ENCODE data around the gene PAX5.
"Not testable (repeated sequence)": the region's sequence is repeated elsewhere in the genome, so short reads cannot be mapped to it uniquely, and the experiment has no call there.

Gene PAX5

DNA sequence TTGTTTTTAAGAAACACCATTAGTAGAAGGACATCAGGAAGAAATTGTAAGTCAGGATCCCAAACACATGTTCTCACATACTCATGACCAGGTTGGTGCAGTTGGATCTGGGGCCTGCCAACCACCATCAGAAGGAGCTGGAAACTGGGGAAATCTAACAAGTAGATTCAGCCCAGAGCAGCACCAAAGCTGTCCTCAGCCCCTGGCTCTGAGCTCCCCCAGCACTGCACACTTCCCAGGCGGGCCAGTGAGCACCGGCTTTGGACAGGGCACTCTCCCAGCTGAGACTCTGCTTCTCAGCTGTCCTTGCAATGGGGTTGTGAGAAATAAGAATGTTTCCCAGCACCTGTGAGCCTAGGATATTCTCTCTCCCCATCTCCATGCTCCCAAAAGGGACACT is 162.5 kb downstream of the PAX5 start:
- no peak for FAIRE-seq

DNA sequence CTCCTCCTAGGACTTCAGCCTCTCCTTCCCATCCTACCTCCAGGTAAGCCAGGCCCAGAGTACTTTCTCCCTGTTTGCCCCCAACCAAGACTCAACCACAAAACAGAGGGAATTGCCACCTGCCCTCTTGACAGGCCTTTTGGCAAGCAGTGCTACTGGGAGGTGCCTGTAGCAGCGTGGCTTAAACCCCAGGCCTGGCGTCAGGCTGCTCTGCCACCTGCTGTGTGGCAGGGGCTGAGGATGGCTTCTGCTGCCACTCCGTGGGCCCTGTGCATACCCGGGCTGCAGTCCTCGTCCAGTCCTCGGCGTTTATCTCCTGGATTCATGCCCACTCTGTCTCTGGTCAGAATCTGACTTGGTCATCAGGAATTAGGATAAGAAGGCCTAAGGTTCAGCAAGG is 163.1 kb downstream of the PAX5 start:
- no peak for FAIRE-seq

DNA sequence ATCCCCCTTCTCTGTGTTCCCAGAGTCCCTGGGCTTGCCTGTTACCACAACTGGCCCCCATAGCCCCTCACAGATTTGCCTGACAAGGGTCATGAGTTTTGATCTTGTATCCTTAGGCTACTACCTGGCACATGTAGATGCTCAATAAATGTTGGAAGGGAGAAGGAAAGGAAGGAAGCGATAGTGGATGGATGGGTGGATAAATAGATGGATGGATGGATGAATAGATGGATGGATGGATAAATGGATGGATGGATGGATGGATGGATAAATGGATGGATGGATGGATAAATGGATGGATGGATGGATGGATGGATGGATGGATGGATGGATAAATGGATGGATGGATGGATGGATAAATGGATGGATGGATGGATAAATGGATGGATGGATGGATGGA is 164.5 kb downstream of the PAX5 start:
- FAIRE-seq: not testable (repeated sequence)

DNA sequence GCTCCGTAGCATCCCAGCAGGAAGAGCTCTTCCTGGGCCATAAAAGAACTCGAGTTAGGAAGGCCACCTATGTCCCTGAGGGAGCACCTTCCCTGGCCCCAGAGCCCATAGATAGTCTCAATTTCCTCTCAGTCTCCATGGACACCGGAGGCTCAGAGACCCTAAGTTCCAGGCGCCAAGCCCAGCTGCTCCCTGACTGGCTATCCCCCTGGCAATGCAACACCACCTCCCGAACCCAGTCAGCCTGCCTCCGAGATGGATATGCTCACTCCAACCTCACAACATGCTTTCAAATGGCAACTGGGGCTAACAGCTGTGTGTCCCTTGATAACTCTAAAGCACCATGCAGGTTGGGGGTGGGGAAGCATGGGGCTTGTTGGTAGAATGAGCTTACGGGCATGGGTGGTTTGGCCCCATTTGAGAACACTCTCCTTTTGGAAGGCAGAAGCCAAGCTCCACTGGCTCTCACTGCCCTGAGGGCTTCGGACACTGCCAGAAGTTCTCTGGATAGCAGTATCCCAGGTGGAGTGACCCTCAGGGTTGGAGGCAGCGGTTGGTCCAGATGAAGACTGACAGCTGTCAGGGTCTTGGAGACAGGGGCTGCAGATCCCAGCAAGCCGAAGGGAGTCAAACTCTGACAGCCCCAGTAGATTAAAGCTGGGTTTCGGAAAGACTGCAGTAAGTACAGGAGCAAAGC is 165.3 kb downstream of the PAX5 start:
- FAIRE-seq: no peak

DNA sequence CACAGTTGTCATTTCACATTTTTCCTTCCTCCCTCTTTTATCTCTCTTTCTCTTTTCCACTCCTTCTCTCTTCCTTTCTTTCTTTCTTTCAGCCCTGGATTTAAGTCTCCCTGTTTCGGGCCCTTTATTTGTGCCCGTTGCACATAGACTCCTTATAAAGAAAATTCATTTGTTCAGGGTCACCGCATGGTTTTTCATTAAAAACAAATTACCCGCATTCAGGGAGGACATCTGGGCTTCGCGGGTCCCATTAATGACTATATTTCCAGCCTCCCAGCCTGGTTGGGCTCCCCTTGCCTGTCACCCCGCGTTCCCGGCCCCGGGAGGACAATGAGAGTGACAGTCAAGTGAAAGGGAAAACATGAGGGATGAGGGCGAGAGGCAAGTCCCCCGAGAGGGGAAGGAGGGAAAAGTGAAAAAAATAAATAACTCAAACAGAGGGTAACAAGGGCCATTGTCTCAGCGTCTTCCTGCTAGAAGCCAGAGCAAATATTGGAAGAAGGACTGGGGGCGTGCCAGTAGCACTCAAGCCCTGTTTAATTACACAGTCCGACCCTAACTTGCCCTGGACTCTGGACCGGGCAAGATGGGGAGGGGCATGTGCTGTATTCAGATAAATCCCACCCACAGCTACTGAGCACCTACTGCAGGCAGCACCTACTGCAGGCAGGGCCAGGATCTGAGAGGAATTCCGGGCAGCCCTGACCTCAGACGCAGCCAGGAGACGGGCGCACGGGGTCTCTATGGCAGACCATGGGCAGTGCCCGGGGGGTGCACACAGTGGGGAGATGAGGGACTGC is 166.2 kb downstream of the PAX5 start:
- no peak for FAIRE-seq

DNA sequence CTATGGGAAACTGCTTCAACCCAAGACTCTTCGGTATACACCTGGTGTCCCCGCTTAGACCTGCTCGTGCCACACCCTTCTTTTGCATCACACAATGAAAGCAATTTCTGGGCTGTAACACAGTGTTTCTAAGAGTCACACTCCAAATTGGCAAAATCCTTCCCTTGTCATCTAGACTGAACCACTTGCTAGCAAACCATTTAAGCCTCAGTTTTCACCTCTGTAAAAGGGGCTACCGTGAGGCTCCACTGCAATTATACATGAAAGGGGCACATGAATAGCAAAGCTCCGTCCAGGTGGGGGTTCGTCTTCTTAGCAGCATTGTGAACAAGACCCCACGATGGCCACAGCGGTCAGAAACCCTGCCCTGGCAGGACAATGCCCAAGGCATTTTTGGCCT is 166.8 kb downstream of the PAX5 start:
- no peak for FAIRE-seq

DNA sequence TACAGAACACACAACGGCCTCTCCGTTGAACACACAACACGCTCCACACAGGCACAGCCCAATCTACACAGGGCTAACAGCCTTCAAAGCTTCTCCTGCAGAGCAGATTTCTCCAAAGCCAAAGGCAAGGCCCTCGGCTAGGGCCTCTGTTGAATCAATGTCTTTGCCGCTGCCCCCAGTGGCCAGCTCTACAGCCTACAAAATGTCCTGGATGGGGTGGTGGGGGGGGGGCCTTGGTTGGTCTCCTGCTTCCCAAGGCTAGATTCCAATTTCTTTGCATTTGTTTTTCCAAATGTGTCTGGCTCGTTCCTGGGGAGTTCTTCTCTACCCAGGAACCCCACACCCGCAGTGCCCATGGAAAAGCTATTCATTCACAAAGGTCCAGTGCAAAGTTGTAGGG is 167.2 kb downstream of the PAX5 start:
- FAIRE-seq: no peak

DNA sequence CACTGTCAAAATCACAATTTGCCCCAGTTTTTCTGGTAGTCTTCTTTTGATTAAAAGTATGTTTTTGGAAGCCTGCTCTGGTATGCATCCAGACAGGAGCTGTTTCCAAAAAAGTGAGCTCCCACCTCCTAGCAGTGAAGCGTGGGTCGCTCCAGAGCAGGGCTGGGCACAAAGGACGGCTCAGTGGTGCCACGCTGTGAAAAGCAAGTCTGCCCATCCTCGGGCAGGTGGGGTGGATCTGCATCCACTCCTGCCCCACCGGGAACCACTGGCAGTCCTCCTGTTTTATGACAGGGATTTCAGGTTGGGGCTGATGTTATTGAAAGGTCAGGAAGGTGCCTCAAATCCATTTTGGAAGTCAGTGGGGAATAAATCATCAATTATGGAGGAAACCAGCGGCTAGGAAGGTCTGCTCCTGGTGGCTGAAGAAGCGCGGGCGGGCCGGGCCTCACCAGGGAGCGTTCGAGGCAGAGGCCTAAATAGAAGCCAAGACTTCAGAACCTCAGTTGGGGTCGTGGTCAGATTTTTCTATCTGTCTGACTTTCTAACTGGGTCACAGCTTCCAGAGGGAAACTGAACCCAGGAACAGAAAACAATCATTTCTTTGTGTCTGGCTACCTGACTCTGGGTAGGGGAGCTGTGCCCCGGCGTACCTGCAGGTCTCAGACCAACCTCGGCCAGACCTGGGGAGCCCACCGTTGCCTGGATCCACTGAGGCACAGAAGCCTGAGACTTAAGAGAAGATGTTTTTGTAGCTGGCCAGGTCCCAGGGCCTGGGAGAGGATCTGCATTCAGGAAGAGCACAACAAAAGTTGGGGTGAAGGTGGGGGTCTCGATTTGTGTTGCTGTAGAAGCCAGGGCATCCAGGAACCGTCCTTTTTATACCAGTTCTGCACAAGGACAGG is 168.1 kb downstream of the PAX5 start:
- FAIRE-seq: no peak

DNA sequence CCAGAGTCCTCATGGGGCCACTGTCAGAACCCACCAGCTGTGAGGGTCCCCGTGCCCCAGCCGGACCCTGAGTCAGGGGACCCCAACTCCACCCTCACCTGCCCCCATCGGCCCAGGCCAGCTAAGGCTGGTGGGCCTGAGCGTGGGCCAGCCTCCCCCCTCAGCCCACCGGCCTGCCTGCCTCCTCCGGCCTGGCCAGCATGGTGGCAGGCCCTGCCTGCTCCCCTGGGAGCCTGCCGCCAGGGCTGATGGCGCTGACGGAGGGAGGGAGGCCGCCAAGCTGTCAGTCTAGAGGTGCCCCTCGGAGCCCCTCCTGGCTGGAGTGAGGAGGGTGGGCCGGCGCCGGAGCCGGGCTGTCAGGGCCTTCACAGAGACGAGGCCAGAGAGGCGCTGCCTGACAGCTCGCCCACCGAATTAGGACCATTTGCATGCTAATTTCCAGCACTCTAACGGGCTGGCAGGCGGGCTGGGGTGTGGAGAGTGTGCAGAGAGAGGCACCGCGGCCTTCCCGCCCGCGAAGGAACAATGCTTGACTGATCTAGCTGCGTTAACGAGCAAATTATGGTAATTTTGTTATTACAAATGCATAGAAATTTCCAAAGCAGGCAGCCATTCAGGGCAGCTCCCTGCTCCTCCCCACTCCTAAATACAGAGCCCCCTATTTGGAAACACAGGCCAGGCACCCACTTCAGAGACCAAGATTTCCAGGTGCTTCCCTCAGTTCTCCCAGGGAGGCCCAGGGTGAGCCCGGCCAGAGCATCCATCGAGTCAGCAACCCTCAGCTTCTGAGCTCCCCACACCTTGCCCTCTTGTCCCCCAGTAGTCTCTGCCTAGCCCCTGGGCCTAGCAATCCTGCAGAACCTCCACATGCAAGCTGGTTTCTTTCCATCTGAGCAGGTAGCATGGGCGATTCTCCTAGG is 169.3 kb downstream of the PAX5 start:
- FAIRE-seq: no peak

DNA sequence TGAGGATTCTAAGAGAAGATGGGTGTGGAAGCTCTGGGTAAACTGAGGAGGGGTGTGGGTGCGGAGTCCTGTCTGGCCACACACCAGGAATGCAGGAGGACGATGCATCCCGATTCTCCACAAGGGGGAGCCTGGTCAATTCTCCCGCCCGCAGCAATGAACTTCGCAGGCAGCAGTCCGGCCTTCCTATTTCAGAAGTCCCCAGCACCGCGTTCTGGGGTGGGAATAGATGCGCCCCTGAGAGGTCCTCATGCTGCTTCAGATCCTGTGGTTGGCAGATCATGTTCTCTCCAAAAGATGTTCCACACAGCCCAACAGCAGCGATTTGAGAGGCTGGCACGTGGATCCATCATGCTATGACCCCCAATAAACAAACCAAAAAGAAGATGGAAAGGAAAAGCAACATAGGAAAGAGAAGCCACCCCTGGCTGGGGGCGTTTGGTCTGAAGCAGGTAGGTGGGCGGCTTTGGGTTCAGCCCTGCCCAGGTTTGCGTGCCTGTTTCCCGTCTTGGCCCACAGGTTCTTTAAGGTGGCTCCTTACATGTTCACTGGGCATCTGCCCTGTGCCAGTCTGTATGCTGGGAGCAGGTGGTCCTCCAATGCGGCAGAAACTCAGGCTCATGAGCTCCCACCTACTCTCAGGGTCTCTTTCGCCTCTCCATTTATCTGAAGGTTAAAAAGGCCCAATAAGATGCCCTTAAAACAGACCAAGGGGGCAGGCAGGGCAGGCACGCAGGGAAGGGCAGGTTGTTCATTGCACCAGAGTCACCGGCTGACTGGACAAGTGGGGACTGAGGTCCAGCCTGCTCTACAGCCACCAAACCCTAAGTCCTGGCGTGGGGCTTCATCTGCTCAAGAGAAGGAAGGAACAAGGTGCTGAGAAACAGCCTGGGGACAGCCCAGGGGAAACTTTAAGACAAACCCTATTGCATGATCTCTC is 171.6 kb downstream of the PAX5 start:
- no peak for FAIRE-seq

DNA sequence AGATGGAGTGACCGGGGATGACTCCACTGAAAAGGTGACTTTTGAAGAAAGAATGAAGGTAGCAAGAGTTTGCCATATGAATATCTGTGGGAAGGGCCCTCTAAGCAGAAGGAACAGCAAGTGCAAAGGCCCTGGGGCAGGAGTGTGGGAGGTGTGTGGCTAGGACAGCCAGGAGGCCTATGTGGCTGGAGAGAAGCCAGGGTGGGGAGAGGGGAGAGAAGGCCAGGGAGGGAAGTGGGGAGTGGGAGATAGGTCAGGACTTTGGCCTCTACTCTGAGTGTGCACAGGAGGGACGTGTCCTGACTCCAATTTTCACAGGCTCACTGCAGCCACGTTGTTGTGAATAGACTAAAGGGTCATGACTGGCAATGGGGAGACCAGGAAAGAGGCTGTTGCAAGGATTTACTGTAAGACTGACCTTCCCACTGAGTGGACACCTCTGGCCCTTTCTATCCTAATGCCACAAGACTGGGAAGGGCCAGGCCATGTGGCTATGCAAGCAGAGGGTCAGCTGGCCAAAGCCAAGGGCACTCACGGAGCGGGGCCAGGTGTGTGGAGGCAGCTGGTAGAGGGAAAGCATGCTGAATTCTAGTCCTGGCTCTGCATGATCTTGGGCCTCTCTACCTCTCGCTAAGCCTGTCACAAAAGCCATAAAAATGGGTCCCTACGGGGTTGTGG is 172.4 kb downstream of the PAX5 start:
- no peak for FAIRE-seq

DNA sequence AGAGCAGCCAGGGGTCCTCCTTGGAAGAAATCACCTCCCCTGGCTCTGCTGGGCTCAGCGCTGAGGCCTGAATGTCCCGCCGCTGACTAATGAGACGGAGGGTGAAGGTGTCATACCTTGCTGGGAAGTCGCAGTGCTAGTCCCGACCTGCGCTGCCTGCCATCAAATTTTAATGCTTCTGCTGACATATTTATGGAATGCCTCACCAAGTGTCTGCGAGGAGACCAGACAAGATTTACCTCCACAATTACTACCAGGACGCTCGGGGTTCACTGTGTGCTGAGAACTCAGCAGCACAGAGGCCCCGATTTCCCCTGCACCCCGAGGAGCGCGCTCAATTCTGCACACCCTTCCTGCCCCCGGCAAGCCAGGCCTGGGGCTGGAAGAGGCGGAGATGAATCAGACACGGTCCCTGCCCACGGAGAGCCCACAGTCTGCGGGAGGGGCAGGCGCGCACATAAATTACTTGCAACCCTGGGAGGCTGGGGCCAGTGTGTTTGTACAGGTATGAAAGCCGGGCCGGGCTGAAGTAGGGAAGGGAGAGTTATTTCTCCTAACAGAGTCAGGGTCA is 175.2 kb downstream of the PAX5 start:
- no peak for FAIRE-seq

DNA sequence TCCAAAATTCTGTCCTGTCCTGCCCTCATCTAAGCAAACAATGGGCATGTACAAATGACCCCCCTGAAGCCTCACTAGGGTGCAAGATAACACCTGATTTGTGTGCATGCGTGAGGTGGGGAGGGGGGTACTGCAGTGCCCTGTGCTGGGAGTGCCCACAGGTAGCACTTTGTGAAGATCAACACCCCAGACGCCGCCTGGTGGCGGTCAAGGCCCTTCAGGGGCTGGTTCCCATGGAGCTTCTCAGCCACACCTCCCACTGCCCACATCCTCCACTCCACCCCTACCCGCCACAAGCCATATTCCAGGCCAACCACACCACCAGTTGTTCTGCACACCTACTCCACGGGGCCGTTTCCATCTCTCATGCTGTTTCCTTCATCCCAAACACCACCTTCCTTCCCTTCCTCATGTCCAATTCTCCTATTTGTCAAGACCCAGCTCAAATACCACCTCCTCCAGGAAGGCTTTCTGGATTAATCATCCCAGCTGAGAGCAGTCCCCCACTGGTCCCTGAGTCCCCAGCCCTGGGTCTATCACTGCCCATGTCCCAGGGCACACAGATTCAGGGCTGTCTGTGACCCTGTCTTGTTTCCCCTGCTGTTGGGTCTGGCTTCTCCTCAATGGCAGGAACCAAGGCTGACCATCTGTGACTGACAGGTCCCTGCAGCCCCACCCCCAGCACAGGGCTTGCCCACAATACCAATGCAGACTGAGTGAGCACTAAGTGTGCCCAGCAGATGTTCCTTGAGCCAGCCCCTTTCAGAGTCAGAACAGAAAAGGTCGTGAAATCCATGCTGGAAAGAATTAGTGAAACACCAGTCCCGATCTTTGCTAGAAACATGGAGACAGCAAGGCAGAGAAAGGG is 178.4 kb downstream of the PAX5 start:
- no peak for FAIRE-seq

DNA sequence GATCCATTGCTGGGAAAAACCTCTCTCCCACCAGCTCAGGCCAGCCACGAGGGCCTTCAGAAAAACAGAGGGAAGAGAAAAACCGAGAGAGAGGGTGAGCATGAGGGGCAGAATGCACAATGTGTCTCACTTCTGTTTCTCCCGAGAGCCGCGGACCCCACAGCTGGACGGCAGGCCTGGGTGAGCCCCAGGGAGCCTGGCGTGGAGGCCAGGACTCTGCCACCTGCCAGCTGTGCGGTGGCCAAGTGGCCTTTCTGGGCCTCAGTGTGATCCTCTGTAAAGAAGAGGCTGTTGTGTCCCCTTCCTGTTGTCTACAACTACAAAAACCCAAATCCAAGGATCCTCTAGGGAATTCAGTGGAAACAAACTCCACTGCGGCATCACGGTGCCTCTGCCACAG is 179.3 kb downstream of the PAX5 start:
- no peak for FAIRE-seq

DNA sequence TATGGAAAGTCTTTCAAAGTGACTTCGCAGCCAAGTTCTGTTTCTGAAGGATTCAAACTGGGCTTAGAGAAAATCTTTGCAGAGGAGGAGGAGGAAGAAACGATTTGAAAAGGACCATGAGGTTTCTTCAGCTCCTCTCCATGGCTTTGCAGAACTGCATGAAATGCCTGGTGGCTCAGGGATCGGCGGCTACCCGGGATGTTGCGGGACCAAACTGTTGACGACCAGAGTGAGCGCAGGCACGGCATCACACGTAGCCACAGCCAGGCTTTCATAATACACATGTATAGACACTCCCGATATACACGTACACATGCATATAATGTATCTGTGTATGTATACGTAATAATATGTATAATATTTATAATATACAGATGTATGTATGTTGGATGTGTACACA is 180.0 kb downstream of the PAX5 start:
- FAIRE-seq: no peak

DNA sequence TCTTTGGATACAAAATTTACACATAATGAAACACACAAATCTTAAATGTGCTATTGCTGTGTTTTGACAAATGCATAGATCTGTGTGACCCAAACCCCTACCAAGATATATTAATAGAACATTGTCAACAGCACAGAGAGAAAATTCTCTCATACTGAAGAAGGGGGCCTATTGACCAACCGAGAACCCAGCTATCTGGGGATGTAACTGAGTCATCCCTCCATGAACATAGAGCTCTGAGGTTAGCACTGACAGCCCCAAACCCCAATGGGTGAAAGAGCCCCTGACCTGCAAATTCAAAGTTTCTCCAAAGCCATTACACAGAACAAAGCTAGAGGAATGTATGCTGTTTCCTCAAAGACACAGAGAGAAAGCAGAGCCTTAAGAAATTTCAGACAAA is 180.8 kb downstream of the PAX5 start:
- no peak for FAIRE-seq

DNA sequence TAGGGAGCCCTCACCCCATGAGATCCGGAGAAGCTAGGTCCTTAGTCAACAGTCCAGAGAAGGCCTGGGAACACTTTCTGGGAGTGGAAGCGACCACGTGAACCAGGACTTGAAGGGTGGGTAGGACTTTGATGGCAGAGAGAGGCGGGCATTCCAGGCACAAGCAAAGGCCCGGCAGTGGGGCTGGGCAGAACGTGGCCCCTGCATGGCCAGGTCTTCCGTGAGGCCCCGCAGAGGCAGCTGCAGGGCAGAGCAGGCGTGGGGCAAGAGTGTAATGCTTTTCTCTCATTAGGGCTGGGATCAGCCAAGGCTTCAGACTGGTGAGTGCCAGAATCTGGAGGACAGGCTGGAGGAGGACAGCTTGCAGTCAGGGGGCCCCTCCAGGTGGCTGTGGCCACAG is 184.1 kb downstream of the PAX5 start:
- no peak for FAIRE-seq

DNA sequence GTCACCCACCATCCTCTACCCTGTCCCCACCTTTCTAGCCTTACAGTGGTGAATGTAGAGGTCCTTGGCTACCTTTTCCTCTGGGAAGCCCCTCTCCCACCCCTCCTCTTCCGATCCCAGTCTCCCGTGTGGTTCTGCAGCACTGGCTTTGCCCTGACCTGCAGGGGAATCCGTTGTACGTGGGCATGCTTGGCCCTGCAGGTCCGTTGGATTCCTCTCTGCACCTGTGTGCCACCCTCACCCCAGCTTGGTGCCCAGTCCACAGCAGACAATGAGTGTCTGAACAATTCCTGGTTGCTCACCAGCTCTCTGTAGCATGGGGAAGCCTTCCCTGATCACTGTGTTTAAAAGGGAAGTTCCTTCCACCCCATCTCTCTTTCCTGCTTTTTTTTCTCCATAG is 185.1 kb downstream of the PAX5 start:
- FAIRE-seq: no peak

All from G401.6 (cell line).